ENCODE results near the gene MPHOSPH9. TPM values are rescaled to one million over a fixed set of nuclear protein-coding genes. Genes with fewer than 3 reads are reported as not detected.

Gene MPHOSPH9
- total RNA-seq, 1 donor from 2014 or later = 33.9 TPM

DNA sequence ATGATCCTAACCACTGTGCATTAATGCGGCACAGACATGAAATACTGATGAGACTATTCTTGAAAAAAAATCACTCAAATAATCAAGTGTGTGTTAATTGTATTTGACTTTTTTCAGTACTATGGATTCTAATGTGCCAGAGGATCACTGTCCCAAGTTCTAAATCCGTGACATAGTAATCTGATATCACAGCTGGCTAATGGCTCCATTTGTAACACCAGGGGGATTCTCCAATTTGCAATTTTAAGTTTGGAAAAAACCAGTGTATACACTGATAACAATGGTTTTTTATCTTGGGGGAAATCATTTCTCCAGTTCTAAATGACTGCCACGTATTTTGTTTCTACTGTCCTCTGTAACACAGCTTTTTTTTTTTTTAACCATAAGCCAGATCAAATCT lies 33.0 kb downstream of the MPHOSPH9 start:
- Mint-ChIP-seq H3K27ac (ENCODE audit: unreplicated experiment) (no peak overlapping the region), H3K9me3 (ENCODE audit: unreplicated experiment) (no peaks in the 10 kb centered on the region), H3K4me1 (ENCODE audit: unreplicated experiment) (no peaks in the 10 kb centered on the region), H3K4me3 (ENCODE audit: unreplicated experiment) (no peak overlapping the region), H3K27me3 (ENCODE audit: unreplicated experiment) (no peaks in the 10 kb centered on the region), H3K36me3 (ENCODE audit: unreplicated experiment) (peaks cover 36% of the 10 kb centered on the region)
- no peak for TF ChIP-seq CTCF (IDR thresholded peaks at IDR 0.05)
- DNase-seq (ENCODE audit: extremely low spot score, unreplicated experiment) = no peak

DNA sequence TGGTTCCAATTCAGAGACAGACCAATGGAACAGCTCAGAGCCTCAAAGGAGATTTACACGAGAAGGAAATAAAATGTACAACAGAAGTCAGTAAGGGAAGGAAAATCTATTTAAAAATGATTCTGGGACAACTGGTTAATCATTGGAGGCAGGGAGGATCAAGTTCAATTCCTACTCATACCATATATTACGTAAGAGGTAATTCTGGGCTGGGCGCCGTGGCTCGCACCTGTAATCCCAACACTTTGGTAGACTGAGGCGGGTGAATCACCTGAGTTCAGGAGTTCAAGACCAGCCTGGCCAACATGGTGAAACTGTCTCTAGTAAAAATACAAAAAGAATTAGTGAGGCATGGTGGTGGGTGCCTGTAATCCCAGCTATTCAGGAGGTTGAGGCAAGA lies 45.3 kb downstream of the MPHOSPH9 start:
- no peaks in the 10 kb centered on the region for H3K9me3 Mint-ChIP-seq (ENCODE audit: unreplicated experiment)
- no peaks in the 10 kb centered on the region for H3K4me1 Mint-ChIP-seq (ENCODE audit: unreplicated experiment)
- H3K4me3 Mint-ChIP-seq (ENCODE audit: unreplicated experiment) = no peak overlapping the region
- H3K27me3 Mint-ChIP-seq (ENCODE audit: unreplicated experiment) = no peaks in the 10 kb centered on the region
- peaks cover 21% of the 10 kb centered on the region for H3K36me3 Mint-ChIP-seq (ENCODE audit: unreplicated experiment)
- H3K27ac Mint-ChIP-seq (ENCODE audit: unreplicated experiment) = no peak overlapping the region
- DNase-seq (ENCODE audit: extremely low spot score, unreplicated experiment) = no peak
- no peak for TF ChIP-seq CTCF (IDR thresholded peaks at IDR 0.05)

DNA sequence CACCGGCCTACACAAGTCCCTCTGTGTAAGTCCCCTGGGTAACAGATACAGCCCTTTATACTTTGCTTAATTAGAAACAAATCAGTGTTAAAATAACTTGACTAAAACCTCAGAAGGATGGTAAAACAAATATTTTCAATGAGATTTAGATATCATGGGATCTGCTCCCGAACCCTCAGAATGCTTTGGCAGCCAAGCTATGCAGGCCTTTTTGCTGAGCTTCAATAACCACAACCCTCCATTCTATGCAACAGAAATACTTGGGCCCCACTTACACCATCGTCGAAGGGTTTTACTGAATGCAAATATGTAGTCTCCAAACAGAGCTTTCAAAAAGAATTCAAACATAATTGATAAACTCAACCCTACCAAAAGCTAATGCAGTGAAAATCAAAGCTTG lies 52.8 kb downstream of the MPHOSPH9 start:
- Mint-ChIP-seq H3K4me1 (ENCODE audit: unreplicated experiment) (no peaks in the 10 kb centered on the region), H3K36me3 (ENCODE audit: unreplicated experiment) (peaks cover 22% of the 10 kb centered on the region), H3K27ac (ENCODE audit: unreplicated experiment) (no peak overlapping the region)

DNA sequence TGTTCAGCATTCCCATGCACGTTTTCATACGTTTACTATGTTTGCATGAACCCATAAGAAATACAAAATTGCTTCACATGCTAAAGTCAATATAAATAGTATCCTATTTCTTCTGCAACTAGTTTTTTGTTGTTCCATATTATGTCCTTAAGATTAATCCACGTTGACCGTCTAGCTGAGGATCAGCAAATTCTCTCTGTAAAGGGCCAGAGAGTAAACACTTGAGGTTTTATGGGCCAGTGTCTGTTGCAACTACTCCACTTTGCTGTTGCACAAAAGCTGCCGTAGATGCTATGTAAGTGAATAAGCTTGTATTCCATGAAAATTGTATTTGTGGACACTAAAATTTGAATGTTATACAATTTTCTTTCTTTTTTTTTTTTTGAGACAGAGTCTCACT lies 61.0 kb downstream of the MPHOSPH9 start:
- H3K4me1 Mint-ChIP-seq (ENCODE audit: unreplicated experiment) = no peaks in the 10 kb centered on the region
- no peak for DNase-seq (ENCODE audit: extremely low spot score, unreplicated experiment)
- no peak for TF ChIP-seq CTCF (IDR thresholded peaks at IDR 0.05)
- H3K27me3 Mint-ChIP-seq (ENCODE audit: unreplicated experiment) = no peaks in the 10 kb centered on the region
- peaks cover 19% of the 10 kb centered on the region for H3K36me3 Mint-ChIP-seq (ENCODE audit: unreplicated experiment)
- no peak overlapping the region for H3K4me3 Mint-ChIP-seq (ENCODE audit: unreplicated experiment)
- no peak overlapping the region for H3K27ac Mint-ChIP-seq (ENCODE audit: unreplicated experiment)
- no peaks in the 10 kb centered on the region for H3K9me3 Mint-ChIP-seq (ENCODE audit: unreplicated experiment)

More for the DNA sequence above, 52.8 kb downstream of the MPHOSPH9 start:
- TF ChIP-seq CTCF (IDR thresholded peaks at IDR 0.05) = no peak
- DNase-seq (ENCODE audit: extremely low spot score, unreplicated experiment) = no peak
- H3K27me3 Mint-ChIP-seq (ENCODE audit: unreplicated experiment) = no peaks in the 10 kb centered on the region
- H3K9me3 Mint-ChIP-seq (ENCODE audit: unreplicated experiment) = no peaks in the 10 kb centered on the region
- H3K4me3 Mint-ChIP-seq (ENCODE audit: unreplicated experiment) = no peak overlapping the region

GRCh38 chr12:123167329-123167728 lies 65.6 kb downstream of the MPHOSPH9 start:
- TF ChIP-seq CTCF (IDR thresholded peaks at IDR 0.05) = no peak
- no peak for DNase-seq (ENCODE audit: extremely low spot score, unreplicated experiment)
- no peak overlapping the region for H3K27ac Mint-ChIP-seq (ENCODE audit: unreplicated experiment)
- no peak overlapping the region for H3K4me3 Mint-ChIP-seq (ENCODE audit: unreplicated experiment)
- H3K9me3 Mint-ChIP-seq (ENCODE audit: unreplicated experiment) = no peaks in the 10 kb centered on the region
- no peaks in the 10 kb centered on the region for H3K27me3 Mint-ChIP-seq (ENCODE audit: unreplicated experiment)
- H3K4me1 Mint-ChIP-seq (ENCODE audit: unreplicated experiment) = no peaks in the 10 kb centered on the region
- H3K36me3 Mint-ChIP-seq (ENCODE audit: unreplicated experiment) = peaks cover 24% of the 10 kb centered on the region
